ENCODE measurements around the gene PSMA5. TPM values are rescaled to one million over a fixed set of nuclear protein-coding genes. Genes with fewer than 3 reads are reported as not detected.

PSMA5 gene
- total RNA-seq, 1 experiment from 2014 or later: 169 TPM

- ATAC-seq: no peak; the same call in 1 of the 2 replicates
- BruUV-seq (replicated peaks): no TSS peak
- Histone ChIP-seq H3K79me2 (ENCODE audit: insufficient read depth, low read length) (no peaks in the 10 kb centered on the region), H3K36me3 (ENCODE audit: control insufficient read depth in 1 of 2, insufficient read depth in 2 of 2, low read length in 2 of 2) (no peaks in the 10 kb centered on the region), H3K4me1 (ENCODE audit: control insufficient read depth in 1 of 2, insufficient read depth in 2 of 2, low read length in 2 of 2) (peaks cover 0 to 9% of the 10 kb centered on the region in 2 experiments; a peak in 2 of 4 replicates), H3K9me3 (ENCODE audit: control insufficient read depth in 1 of 2, insufficient read depth in 1 of 2, low read depth in 1 of 2, low read length in 2 of 2) (no peaks in the 10 kb centered on the region), H3K27ac (ENCODE audit: low read depth, low read length) (no peak overlapping the region), H3K4me2 (ENCODE audit: low read length) (peak overlapping the region; percentile 24; the same call in 1 of the 2 replicates), H3K9ac (ENCODE audit: low read length) (no peak overlapping the region), H3K27me3 (ENCODE audit: insufficient read depth, low read length) (no peaks in the 10 kb centered on the region), H4K20me1 (ENCODE audit: insufficient read depth) (no peaks in the 10 kb centered on the region), H3K9me2 (ENCODE audit: insufficient read depth) (no peaks in the 10 kb centered on the region), H3K4me3 (replicated peaks in 1 of 2; ENCODE audit: low read depth in 1 of 2, low read length in 2 of 2) (no peak overlapping the region), H2AFZ (ENCODE audit: low read depth, low read length, poor library complexity, severe bottlenecking) (no peak overlapping the region)
- DNase-seq (ENCODE audit: low read depth, low spot score): no peak
- RAD21 ChIA-PET (ENCODE audit: low non-redundant PET in 1 of 2, low total read pairs in 2 of 2, uncharacterized antibody in 2 of 2, unreplicated experiment in 2 of 2): no interaction called here
- POLR2A ChIA-PET: no interaction called here
- intact Hi-C loops (cut with micrococcal nuclease): no loop called here
- TF ChIP-seq ZNF274 (IDR thresholded peaks at IDR 0.05; ENCODE audit: low read depth, low read length) (no peak), CTCF (IDR thresholded peaks at IDR 0.05 in 2 of 3, conservative IDR thresholded peaks at IDR 0.05 in 1 of 3; ENCODE audit: borderline replicate concordance in 1 of 3, insufficient read depth in 1 of 3, low read depth in 2 of 3, low read length in 2 of 3) (no peak), ZFX (IDR thresholded peaks at IDR 0.05) (no peak), ELF1 (IDR thresholded peaks at IDR 0.05; ENCODE audit: borderline replicate concordance, low read depth) (no peak), SIN3A (IDR thresholded peaks at IDR 0.05; ENCODE audit: low read depth) (no peak), CBX3 (IDR thresholded peaks at IDR 0.05; ENCODE audit: low read depth) (no peak)
- CTCF ChIA-PET: no interaction called here
These were observed 55.4 kb downstream of the PSMA5 start for GRCh38 chr1:109370712-109371340.

GRCh38 chr1:109369167-109369746, 57.0 kb downstream of the PSMA5 start:
- no peak for DNase-seq (ENCODE audit: low read depth, low spot score)
- Histone ChIP-seq H3K9me3 (ENCODE audit: control insufficient read depth in 1 of 2, insufficient read depth in 1 of 2, low read depth in 1 of 2, low read length in 2 of 2) (no peaks in the 10 kb centered on the region), H3K4me1 (ENCODE audit: control insufficient read depth in 1 of 2, insufficient read depth in 2 of 2, low read length in 2 of 2) (peaks cover 0 to 11% of the 10 kb centered on the region in 2 experiments; a peak in 2 of 4 replicates), H3K27me3 (ENCODE audit: insufficient read depth, low read length) (no peaks in the 10 kb centered on the region), H4K20me1 (ENCODE audit: insufficient read depth) (no peaks in the 10 kb centered on the region), H3K9me2 (ENCODE audit: insufficient read depth) (no peaks in the 10 kb centered on the region), H3K36me3 (ENCODE audit: control insufficient read depth in 1 of 2, insufficient read depth in 2 of 2, low read length in 2 of 2) (no peaks in the 10 kb centered on the region), H3K4me3 (replicated peaks in 1 of 2; ENCODE audit: low read depth in 1 of 2, low read length in 2 of 2) (no peak overlapping the region), H3K9ac (ENCODE audit: low read length) (no peak overlapping the region), H2AFZ (ENCODE audit: low read depth, low read length, poor library complexity, severe bottlenecking) (no peak overlapping the region), H3K27ac (ENCODE audit: low read depth, low read length) (no peak overlapping the region), H3K4me2 (ENCODE audit: low read length) (no peak overlapping the region), H3K79me2 (ENCODE audit: insufficient read depth, low read length) (no peaks in the 10 kb centered on the region)
- ChIA-PET POLR2A (no interaction called here), RAD21 (ENCODE audit: low non-redundant PET in 1 of 2, low total read pairs in 2 of 2, uncharacterized antibody in 2 of 2, unreplicated experiment in 2 of 2) (no interaction called here), CTCF (no interaction called here)
- intact Hi-C loops (cut with micrococcal nuclease): no loop called here
- no TSS peak for BruUV-seq (replicated peaks)
- no peak for ATAC-seq
- TF ChIP-seq TCF7L2 (IDR thresholded peaks at IDR 0.05; ENCODE audit: borderline replicate concordance, extremely low read depth, insufficient read depth, insufficient read length): no peak
- TF ChIP-seq EGR1 (IDR thresholded peaks at IDR 0.05; ENCODE audit: low read depth): no peak
- TF ChIP-seq EZH2 (IDR thresholded peaks at IDR 0.05): no peak
- TF ChIP-seq ZBTB33 (IDR thresholded peaks at IDR 0.05; ENCODE audit: extremely low read depth, insufficient replicate concordance, low read length): no peak

Data from HCT116 (cell line).